ENCODE measurements around the gene AGPAT2.

GRCh38 chr9:136670576-136671253, 16.5 kb downstream of the AGPAT2 start:
- TF ChIP-seq CTCF (IDR thresholded peaks at IDR 0.05) (no peak), POLR2AphosphoS5 (IDR thresholded peaks at IDR 0.05) (no peak), POLR2A (IDR thresholded peaks at IDR 0.05) (no peak), EP300 (IDR thresholded peaks at IDR 0.05) (no peak)

All from gastroesophageal sphincter (tissue), 3 donors.